Measurements from ENCODE around the gene CEP112.

Gene CEP112

DNA sequence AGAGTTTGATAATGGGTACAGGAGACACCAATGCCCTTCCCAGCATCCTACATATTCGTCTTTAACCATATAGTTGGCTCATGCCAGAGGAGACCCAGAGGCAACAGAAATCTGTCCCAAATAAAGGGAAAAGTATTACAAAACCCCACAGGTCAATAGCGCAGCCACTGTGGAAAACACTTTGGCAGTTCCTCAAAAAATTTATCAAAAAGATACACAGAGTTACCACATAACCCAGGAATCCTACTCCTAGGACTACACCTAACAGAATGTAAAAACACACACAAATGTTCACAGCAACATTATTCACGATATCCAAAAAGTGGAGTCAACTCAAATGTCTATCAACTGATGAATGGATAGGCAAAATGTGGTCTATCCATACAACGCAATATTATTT, 135.8 kb downstream of the CEP112 start:
- no peak for DNase-seq

DNA sequence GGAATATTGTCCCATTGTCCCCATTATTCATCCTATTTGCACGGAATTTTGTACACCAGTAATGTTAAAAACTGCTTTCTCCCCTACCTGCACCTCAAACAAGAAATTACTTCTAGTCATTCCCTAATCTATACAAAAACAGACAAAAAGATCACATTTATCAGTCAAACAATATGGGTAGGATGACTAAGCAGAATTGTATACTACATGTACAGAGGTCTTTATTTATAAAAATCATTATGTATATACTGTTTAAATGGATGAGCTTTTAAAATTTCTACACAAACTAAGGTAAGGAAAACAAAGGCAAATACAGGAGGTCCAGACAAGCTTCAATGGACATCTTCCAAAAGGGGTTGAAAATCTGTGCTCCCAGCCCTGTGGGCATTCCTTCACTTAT, 137.7 kb downstream of the CEP112 start:
- no peak for DNase-seq

DNA sequence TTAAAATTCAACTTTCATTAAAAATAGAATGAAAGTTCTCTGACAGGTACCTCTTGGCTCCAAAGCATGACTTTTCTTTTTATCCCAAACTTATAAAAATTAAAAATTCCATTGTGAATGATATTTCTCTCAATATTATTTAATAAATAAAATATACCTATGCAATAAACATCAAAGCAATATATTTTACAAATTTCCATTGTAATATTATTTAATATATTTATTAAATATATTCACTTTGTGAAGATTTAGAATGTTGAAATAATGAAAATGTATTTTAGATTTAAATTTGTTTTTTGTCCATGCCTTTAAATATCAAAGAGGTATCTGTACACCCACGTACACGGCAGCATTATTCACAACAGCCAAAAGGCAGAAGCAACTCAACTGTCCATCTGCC, 147.8 kb downstream of the CEP112 start:
- no peak for DNase-seq

DNA sequence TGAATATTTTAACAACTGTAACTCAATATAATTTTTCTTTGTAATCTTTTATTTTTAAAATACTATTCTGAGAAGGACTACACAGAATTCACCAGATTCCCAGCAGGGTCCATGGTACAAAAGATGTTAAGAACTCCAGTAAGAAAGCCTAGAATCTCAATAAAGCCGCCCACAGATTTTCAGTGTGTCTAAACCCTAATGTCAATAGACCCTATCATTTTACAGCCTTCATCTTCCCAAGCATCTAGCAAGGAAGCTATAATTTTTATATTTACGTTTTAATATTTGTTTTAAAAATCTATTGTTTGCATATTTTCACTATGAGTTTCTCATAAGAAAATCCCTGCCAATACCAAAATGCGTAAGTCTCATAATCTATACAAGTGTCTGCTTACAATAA, 148.5 kb downstream of the CEP112 start:
- DNase-seq: no peak

GRCh38 chr17:66040402-66040801, 151.5 kb downstream of the CEP112 start:
- no peak for DNase-seq

GRCh38 chr17:66038125-66038524, 153.8 kb downstream of the CEP112 start:
- DNase-seq: no peak

DNA sequence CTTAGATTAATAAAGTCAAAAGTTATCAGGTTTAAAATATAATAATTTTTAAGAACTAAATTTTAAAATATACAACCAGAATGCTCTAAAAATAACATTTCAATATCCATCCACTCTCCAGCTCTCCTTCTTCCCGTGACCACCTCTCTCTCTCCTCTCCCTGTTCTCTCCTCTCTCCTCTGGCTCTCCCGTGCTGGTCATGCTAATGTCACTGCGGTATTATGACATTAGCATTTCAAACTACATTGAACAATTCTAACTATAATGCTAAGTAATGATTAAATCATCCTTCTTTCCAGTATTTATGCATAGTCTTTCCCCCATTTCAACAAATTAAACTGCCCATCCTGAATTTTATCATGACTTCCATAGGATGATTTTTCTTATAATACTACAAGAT, 154.7 kb downstream of the CEP112 start:
- DNase-seq: no peak

GRCh38 chr17:66032082-66032712, 159.7 kb downstream of the CEP112 start:
- DNase-seq: no peak

- DNase-seq: no peak
These were observed 166.4 kb downstream of the CEP112 start for GRCh38 chr17:66025551-66025950.

DNA sequence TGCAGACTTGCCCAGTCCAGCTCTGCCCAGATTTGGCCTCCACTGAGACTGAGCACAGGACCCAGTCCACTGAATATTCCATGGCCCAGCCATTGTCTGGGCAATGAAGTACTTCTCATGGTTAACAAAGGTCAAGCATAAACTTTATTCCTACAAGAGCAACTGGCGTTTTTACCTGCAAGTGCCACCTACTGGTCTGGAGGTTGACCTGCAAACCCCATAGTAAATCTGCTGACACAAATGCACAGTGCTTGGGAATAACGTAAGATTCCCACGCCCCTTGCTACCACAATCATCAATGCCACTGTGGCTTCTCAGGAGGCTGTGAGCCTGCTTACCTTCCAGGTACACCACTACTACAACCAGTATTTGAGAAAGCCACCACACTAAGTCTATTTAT, 170.2 kb downstream of the CEP112 start:
- no peak for DNase-seq

DNA sequence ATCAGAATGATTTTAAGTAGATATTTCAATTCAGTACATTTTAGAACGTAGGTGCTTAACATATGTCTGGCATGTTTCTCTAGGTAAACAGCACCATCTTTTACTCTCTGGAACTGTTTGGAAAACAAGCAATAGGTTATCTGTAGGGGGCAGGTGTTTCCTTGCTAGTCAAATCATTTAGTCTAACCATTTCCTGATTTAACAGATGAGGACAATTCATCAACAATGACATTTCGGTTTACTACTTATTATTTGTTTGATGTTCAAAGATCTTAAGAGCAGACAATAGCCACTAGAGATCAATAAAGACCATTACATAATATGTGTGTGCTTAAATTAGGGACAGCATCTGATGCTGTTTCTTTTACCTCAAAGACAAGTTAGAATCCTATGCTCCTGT, 173.1 kb downstream of the CEP112 start:
- DNase-seq: no peak

DNA sequence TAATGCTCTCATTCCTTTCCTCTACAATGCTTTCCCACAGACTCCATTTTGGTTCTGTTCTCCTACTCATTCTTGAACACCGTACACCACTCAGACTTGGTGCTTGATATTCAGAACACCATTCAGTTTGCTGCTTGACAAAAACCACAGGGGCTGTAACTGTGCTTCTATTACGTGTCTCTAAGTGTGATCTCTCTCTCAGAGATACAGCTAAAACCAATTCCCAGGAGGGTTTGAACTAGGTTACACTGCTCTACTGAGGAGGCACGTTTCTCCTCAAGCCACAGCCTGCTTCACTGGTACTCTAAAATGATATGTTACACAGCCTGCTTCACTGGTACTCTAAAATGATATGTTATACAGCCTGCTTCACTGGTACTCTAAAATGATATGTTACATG, 175.7 kb downstream of the CEP112 start:
- DNase-seq: no peak

GRCh38 chr17:66008680-66009079, 183.3 kb downstream of the CEP112 start:
- no peak for DNase-seq

GRCh38 chr17:66006654-66007053, 185.3 kb downstream of the CEP112 start:
- no peak for DNase-seq

DNA sequence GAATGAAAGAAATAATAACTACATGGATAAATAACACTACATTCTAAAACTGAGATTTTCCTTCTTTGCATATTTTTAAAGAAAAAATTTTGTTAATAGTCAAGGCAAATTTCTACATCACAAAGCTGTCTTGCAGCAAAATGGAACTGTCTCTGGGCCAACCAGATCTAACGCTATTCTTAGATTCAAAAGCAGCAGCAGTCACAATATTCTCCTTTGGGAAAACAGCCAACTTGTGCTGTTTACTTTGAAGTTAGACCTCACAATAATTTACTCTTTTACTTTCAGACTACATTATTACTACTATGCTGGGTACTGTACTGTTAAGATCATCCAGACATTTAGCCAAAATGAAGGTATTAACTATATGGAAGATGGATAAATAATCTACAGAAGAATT, 189.1 kb downstream of the CEP112 start:
- no peak for DNase-seq

- no peak for DNase-seq
These were observed 189.8 kb downstream of the CEP112 start for GRCh38 chr17:66002063-66002585.

GRCh38 chr17:66000216-66000615, 191.7 kb downstream of the CEP112 start:
- no peak for DNase-seq

DNA sequence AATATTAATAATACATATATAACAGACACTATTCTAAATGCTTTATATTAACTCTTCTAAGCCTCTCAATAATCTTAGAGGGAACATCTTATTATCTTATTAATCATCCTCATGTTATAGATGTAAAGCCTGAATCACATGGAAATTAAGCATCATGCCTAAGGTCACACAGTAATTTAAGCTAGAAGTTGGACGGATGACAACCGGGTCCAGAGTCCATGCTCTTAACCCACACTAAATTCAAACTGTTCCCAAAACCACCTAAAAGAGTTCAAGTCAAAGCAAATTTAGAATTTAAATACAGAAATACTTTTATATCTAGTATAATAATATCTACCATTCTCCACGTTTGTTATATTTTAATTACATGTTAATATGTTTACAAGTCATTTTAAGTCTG, 193.3 kb downstream of the CEP112 start:
- DNase-seq: no peak

DNA sequence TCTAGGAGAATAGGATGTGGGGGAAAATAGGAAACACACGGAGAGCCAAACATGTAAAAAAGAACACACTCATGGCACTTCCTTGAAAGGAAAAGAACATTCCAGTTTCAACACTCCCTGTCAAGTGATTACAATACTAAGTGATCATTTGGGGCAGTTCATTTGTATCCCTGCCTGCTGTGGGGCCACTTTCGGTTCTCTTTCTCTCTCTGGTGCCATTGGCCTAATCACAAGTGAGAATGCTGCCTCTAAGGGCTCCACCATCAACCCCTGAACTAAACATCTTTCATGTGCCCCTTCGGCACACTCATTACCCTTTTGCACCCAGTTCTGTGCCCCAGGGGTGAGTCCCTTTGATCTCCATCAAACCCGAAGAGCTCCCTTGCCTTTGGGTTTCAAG, 197.3 kb downstream of the CEP112 start:
- DNase-seq: no peak

- DNase-seq: no peak
These were observed 197.8 kb downstream of the CEP112 start for GRCh38 chr17:65994114-65994513.

- no peak for DNase-seq
These were observed 201.3 kb downstream of the CEP112 start for GRCh38 chr17:65990593-65990992.

- no peak for DNase-seq
These were observed 203.5 kb downstream of the CEP112 start for GRCh38 chr17:65988451-65988850.

- no peak for DNase-seq
These were observed 203.9 kb downstream of the CEP112 start for GRCh38 chr17:65987988-65988387.

DNA sequence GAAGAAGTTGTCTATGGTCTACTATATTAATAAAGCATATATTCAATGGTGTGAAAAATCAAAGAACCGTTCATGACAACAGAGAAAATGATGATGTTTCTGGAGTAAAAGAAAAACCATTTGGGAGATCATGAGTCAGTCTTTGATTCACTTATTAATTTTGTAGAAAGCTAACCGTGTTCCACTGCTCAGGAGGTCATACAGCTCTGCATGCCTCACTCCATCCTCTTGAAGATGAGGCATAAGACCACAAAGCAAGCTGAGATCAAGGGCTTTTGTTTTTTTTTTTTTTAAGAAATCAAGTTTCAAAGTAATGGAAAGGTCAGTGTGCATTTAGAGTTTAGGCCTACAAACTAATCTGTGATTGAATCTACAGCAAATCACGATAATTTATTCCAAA, 206.4 kb downstream of the CEP112 start:
- DNase-seq: no peak

GRCh38 chr17:65984299-65984698, 207.6 kb downstream of the CEP112 start:
- no peak for DNase-seq
